Mammary epithelial cell (primary cell): ENCODE measurements around the gene PHF3.

Source experiments
- CTCF ChIP-seq, 2 donors: IDR thresholded peaks in 1 of 2; conservative IDR thresholded peaks in 1 of 2; 2 replicates each; pipeline ENCODE4 v1.5.1; 2011 to 2012; ENCODE audit warnings: inconsistent platforms in 2 of 2, low read length in 2 of 2, mild to moderate bottlenecking in 2 of 2, control low read depth in 1 of 2, low read depth in 1 of 2; ENCODE audit not compliant: insufficient read depth in 1 of 2; ENCODE audit errors: extremely low read depth in 1 of 2
- EZH2 ChIP-seq: IDR thresholded peaks from 2 replicates; pipeline ENCODE4 v1.6.1; 2012; ENCODE audit warnings: low read length, inconsistent platforms, borderline replicate concordance

GRCh38 chr6:63592886-63593285, 42.7 kb upstream of the PHF3 start:
- no peak for TF ChIP-seq EZH2
- no peak for TF ChIP-seq CTCF (conservative IDR thresholded peaks at IDR 0.05 in 1 of 2, IDR thresholded peaks at IDR 0.05 in 1 of 2; ENCODE audit: extremely low read depth in 1 of 2, insufficient read depth in 1 of 2, low read depth in 1 of 2, low read length in 2 of 2)
